Suppressor macrophage treated with lipopolysaccharide for 4 hours (primary cell): ENCODE data around the gene UGDH.

ENCODE experiments used
- DNase-seq: peaks from one replicate; pipeline ENCODE4 v3.0.0-alpha.2; 2020

UGDH gene

DNA sequence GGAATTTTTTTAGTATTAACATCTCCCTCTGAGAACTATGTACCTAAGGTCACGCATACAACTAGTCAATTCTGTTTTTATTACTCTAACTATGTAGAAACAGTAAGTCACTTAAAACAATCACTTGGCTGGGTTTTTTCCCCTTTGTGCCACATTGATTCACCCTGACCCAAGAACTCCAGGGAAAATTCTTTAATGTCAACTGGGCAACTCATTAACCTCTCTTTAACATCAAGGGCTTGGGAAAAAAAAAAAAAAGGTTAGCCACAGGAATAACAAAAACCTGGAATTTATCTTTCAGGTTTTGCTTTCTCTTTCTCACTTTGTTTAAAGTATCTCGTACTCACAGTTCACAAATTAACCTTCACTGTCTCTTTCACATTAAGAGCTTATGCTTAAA, 76.6 kb downstream of the UGDH start:
- DNase-seq: no peak
